Mesenchymal stem cell (in vitro differentiated cells and primary cell): Measurements from ENCODE around the gene CDNF.
A peak's percentile ranks its signal among the peaks of the same experiment; 100 is the strongest.

Experiments used
- DNase-seq: peaks from one replicate; pipeline ENCODE4 v3.0.0-alpha.2; 2013
- H2AFZ ChIP-seq: one replicate; pipeline ENCODE4 v1.6.1; 2013; ENCODE audit warnings: low read depth, mild to moderate bottlenecking, control low read depth, inconsistent platforms, low read length, moderate library complexity
- H2AK5ac ChIP-seq: 2 replicates; pipeline ENCODE4 v1.6.1; 2013; ENCODE audit warnings: low read length, moderate library complexity, mild to moderate bottlenecking, inconsistent platforms; ENCODE audit not compliant: severe bottlenecking
- H2BK120ac ChIP-seq: one replicate; pipeline ENCODE4 v1.6.1; 2013; ENCODE audit warnings: low read depth, mild to moderate bottlenecking, inconsistent platforms, low read length, moderate library complexity
- H2BK12ac ChIP-seq, 2 experiments: one replicate each; pipeline ENCODE4 v1.6.1; 2013; ENCODE audit warnings: inconsistent platforms in 2 of 2, low read length in 2 of 2, mild to moderate bottlenecking in 2 of 2, moderate library complexity in 2 of 2, control low read depth in 1 of 2
- H2BK15ac ChIP-seq: one replicate; pipeline ENCODE4 v1.6.1; 2013; ENCODE audit warnings: mild to moderate bottlenecking, low read depth, inconsistent platforms; ENCODE audit not compliant: poor library complexity, severe bottlenecking
- H2BK5ac ChIP-seq: 2 replicates; pipeline ENCODE4 v1.6.1; 2013; ENCODE audit warnings: low read depth, mild to moderate bottlenecking, low read length, control low read depth, inconsistent platforms; ENCODE audit not compliant: poor library complexity, severe bottlenecking
- H3K14ac ChIP-seq, 2 experiments: one replicate each; pipeline ENCODE4 v1.6.1; 2013; ENCODE audit warnings: inconsistent platforms in 2 of 2, low read length in 2 of 2, control low read depth in 1 of 2, mild to moderate bottlenecking in 1 of 2, moderate library complexity in 1 of 2
- H3K18ac ChIP-seq, 2 experiments: one replicate each; pipeline ENCODE4 v1.6.1; 2013; ENCODE audit warnings: inconsistent platforms in 2 of 2, low read length in 2 of 2, control low read depth in 1 of 2, low read depth in 1 of 2, mild to moderate bottlenecking in 1 of 2
- H3K23ac ChIP-seq, 2 experiments: one replicate each; pipeline ENCODE4 v1.6.1; 2013; ENCODE audit warnings: inconsistent platforms in 2 of 2, low read length in 2 of 2, mild to moderate bottlenecking in 2 of 2, moderate library complexity in 2 of 2, control low read depth in 1 of 2
- H3K27ac ChIP-seq: 2 replicates; pipeline ENCODE4 v1.5.1; 2013; ENCODE audit warnings: mild to moderate bottlenecking, moderate library complexity, low read length, control low read depth, inconsistent platforms; ENCODE audit not compliant: poor library complexity, severe bottlenecking
- H3K27me3 ChIP-seq, 2 experiments: 2 replicates each; pipeline versions ENCODE4 v1.6.1 to v1.7.0; 2013; ENCODE audit warnings: low read length in 2 of 2, mild to moderate bottlenecking in 2 of 2, moderate library complexity in 2 of 2, control low read depth in 1 of 2, inconsistent platforms in 1 of 2; ENCODE audit not compliant: control insufficient read depth in 1 of 2, insufficient read depth in 1 of 2
- H3K36me3 ChIP-seq, 2 experiments: 2 replicates each; pipeline versions ENCODE4 v1.6.1 to v1.7.0; 2013; ENCODE audit warnings: low read length in 2 of 2, control low read depth in 1 of 2, inconsistent platforms in 1 of 2, low read depth in 1 of 2, mild to moderate bottlenecking in 1 of 2; ENCODE audit not compliant: insufficient read depth in 2 of 2, control insufficient read depth in 1 of 2
- H3K4ac ChIP-seq, 2 experiments: one replicate each; pipeline ENCODE4 v1.6.1; 2013; ENCODE audit warnings: inconsistent platforms in 2 of 2, low read length in 2 of 2, mild to moderate bottlenecking in 2 of 2, moderate library complexity in 2 of 2, control low read depth in 1 of 2, low read depth in 1 of 2
- H3K4me1 ChIP-seq: 2 replicates; pipeline ENCODE4 v1.6.1; 2013; ENCODE audit warnings: low read depth, low read length, control low read depth; ENCODE audit not compliant: control insufficient read depth, insufficient read depth
- H3K4me2 ChIP-seq: 2 replicates; pipeline ENCODE4 v1.6.1; 2013; ENCODE audit warnings: low read length, mild to moderate bottlenecking, inconsistent platforms; ENCODE audit not compliant: poor library complexity, severe bottlenecking
- H3K4me3 ChIP-seq, 2 experiments: 2 replicates each; pipeline versions ENCODE4 v1.5.1 to v1.7.0; 2013; ENCODE audit warnings: low read length in 2 of 2, mild to moderate bottlenecking in 2 of 2, control low read depth in 1 of 2, low read depth in 1 of 2; ENCODE audit not compliant: insufficient read depth in 1 of 2
- H3K79me1 ChIP-seq: replicated peaks from 2 replicates; pipeline ENCODE4 v1.6.1; 2013; ENCODE audit warnings: mild to moderate bottlenecking, control low read depth, low read length, inconsistent platforms; ENCODE audit not compliant: poor library complexity, severe bottlenecking
- H3K9ac ChIP-seq: 2 replicates; pipeline ENCODE4 v1.7.0; 2013; ENCODE audit warnings: mild to moderate bottlenecking, low read length, moderate library complexity
- H3K9me3 ChIP-seq: 2 replicates; pipeline ENCODE4 v1.7.0; 2013; ENCODE audit warnings: mild to moderate bottlenecking, low read length; ENCODE audit not compliant: control insufficient read depth
- H4K8ac ChIP-seq: one replicate; pipeline ENCODE4 v1.6.1; 2013; ENCODE audit warnings: inconsistent platforms, mild to moderate bottlenecking, low read length, moderate library complexity
- H4K91ac ChIP-seq: one replicate; pipeline ENCODE4 v1.6.1; 2013; ENCODE audit warnings: mild to moderate bottlenecking, low read length, inconsistent platforms
- WGBS: methylation state at CpG from one replicate; pipeline ENCODE4 v1.1.7; 2013; ENCODE audit warnings: mixed read lengths; 5-methylcytosine and 5-hydroxymethylcytosine counted together

The CDNF gene

GRCh38 chr10:14781763-14782162, 56.1 kb downstream of the CDNF start:
- WGBS: 91% methylated on average over 7 of the region's 7 CpGs
- Histone ChIP-seq H3K9ac (no peak overlapping the region), H3K27me3 (no peaks in the 10 kb centered on the region), H4K91ac (no peak overlapping the region), H3K4ac (no peak overlapping the region), H2BK120ac (no peak overlapping the region), H3K36me3 (no peaks in the 10 kb centered on the region), H4K8ac (no peak overlapping the region), H2AK5ac (no peak overlapping the region), H3K4me2 (no peak overlapping the region), H2BK15ac (no peak overlapping the region), H3K4me1 (peaks cover 10% of the 10 kb centered on the region), H3K14ac (no peak overlapping the region), H3K18ac (no peak overlapping the region), H3K79me1 (no peaks in the 10 kb centered on the region), H2AFZ (no peak overlapping the region), H3K4me3 (no peak overlapping the region), H3K27ac (no peak overlapping the region), H2BK12ac (no peak overlapping the region), H3K9me3 (peaks cover 5% of the 10 kb centered on the region), H2BK5ac (no peak overlapping the region), H3K23ac (no peak overlapping the region)
- DNase-seq: no peak

- no peak overlapping the region for H3K18ac ChIP-seq
- peak overlapping the region; percentile 43 for H3K9ac ChIP-seq
- no peak overlapping the region for H3K4me2 ChIP-seq
- no peak overlapping the region for H2BK5ac ChIP-seq
- no peak overlapping the region for H3K23ac ChIP-seq
- peak overlapping the region in 1 of 2 experiments; percentile 7 for H3K4me3 ChIP-seq
- H3K4me1 ChIP-seq: peaks cover 10% of the 10 kb centered on the region
- no peak overlapping the region for H4K91ac ChIP-seq
- H2AFZ ChIP-seq: no peak overlapping the region
- no peak overlapping the region for H3K27ac ChIP-seq
- WGBS: 35% methylated on average over 4 of the region's 6 CpGs
- no peak overlapping the region for H2BK15ac ChIP-seq
- no peak overlapping the region for H4K8ac ChIP-seq
- H2BK12ac ChIP-seq: no peak overlapping the region
- H3K4ac ChIP-seq: no peak overlapping the region
- peak overlapping the region in 1 of 2 experiments; percentile 23 for H3K14ac ChIP-seq
- H3K9me3 ChIP-seq: no peaks in the 10 kb centered on the region
- H3K36me3 ChIP-seq: no peaks in the 10 kb centered on the region
- DNase-seq: peak; percentile 20
- H2BK120ac ChIP-seq: no peak overlapping the region
- no peaks in the 10 kb centered on the region for H3K79me1 ChIP-seq
- H2AK5ac ChIP-seq: no peak overlapping the region
- no peaks in the 10 kb centered on the region for H3K27me3 ChIP-seq
These were observed 58.7 kb downstream of the CDNF start for GRCh38 chr10:14779001-14779651.

GRCh38 chr10:14776546-14776945, 61.3 kb downstream of the CDNF start:
- H3K27me3 ChIP-seq: no peaks in the 10 kb centered on the region
- over 99% methylated on average over 6 of the region's 9 CpGs for WGBS

GRCh38 chr10:14775656-14776055, 62.2 kb downstream of the CDNF start:
- Histone ChIP-seq H3K14ac (no peak overlapping the region), H3K23ac (no peak overlapping the region), H3K4me1 (peaks cover 7% of the 10 kb centered on the region), H3K36me3 (no peaks in the 10 kb centered on the region), H2BK5ac (no peak overlapping the region), H3K27ac (no peak overlapping the region), H3K4me3 (no peak overlapping the region), H3K79me1 (no peaks in the 10 kb centered on the region), H2AFZ (no peak overlapping the region), H3K18ac (no peak overlapping the region), H3K4ac (no peak overlapping the region), H3K9ac (no peak overlapping the region), H3K4me2 (no peak overlapping the region), H2BK120ac (no peak overlapping the region), H2AK5ac (no peak overlapping the region), H2BK15ac (no peak overlapping the region), H3K9me3 (no peaks in the 10 kb centered on the region), H3K27me3 (no peaks in the 10 kb centered on the region), H4K8ac (no peak overlapping the region), H4K91ac (no peak overlapping the region), H2BK12ac (no peak overlapping the region)
- DNase-seq: no peak
- WGBS: 100% methylated on average over 1 of the region's 3 CpGs

More at GRCh38 chr10:14776546-14776945, 61.3 kb downstream of the CDNF start:
- DNase-seq: no peak
- H2BK15ac ChIP-seq: no peak overlapping the region
- no peak overlapping the region for H3K9ac ChIP-seq
- no peak overlapping the region for H2AK5ac ChIP-seq
- H3K4me1 ChIP-seq: peaks cover 7% of the 10 kb centered on the region
- no peak overlapping the region for H2BK5ac ChIP-seq
- no peak overlapping the region for H4K8ac ChIP-seq
- no peak overlapping the region for H3K14ac ChIP-seq
- no peak overlapping the region for H3K27ac ChIP-seq
- peak overlapping the region in 1 of 2 experiments; percentile 60 for H3K4ac ChIP-seq
- no peaks in the 10 kb centered on the region for H3K79me1 ChIP-seq
- no peak overlapping the region for H3K4me2 ChIP-seq
- no peak overlapping the region for H3K23ac ChIP-seq
- no peak overlapping the region for H3K18ac ChIP-seq
- no peak overlapping the region for H3K4me3 ChIP-seq
- H4K91ac ChIP-seq: no peak overlapping the region
- H2AFZ ChIP-seq: no peak overlapping the region
- H2BK120ac ChIP-seq: no peak overlapping the region
- no peaks in the 10 kb centered on the region for H3K9me3 ChIP-seq
- no peaks in the 10 kb centered on the region for H3K36me3 ChIP-seq
- H2BK12ac ChIP-seq: no peak overlapping the region
